ENCODE results near the gene MPEG1. TPM values are rescaled to one million over a fixed set of nuclear protein-coding genes. Genes with fewer than 3 reads are reported as not detected.

The MPEG1 gene
- total RNA-seq, 1 experiment from 2014 or later: not detected

- Histone ChIP-seq H3K36me3 (ENCODE audit: control insufficient read depth, insufficient read depth, low read length) (peaks cover 26% of the 10 kb centered on the region), H3K4me1 (peaks cover 42% of the 10 kb centered on the region), H3K9me3 (peaks cover 10% of the 10 kb centered on the region; the same call in 1 of the 2 replicates), H3K27me3 (replicated peaks; ENCODE audit: control insufficient read depth, insufficient read depth, low read length) (no peaks in the 10 kb centered on the region), H3K4me3 (ENCODE audit: low read depth, low read length) (no peak overlapping the region)
- peaks cover 25% of the 10 kb centered on the region for H3K9me3 Mint-ChIP-seq (ENCODE audit: unreplicated experiment)
- TF ChIP-seq, protein P1, sequence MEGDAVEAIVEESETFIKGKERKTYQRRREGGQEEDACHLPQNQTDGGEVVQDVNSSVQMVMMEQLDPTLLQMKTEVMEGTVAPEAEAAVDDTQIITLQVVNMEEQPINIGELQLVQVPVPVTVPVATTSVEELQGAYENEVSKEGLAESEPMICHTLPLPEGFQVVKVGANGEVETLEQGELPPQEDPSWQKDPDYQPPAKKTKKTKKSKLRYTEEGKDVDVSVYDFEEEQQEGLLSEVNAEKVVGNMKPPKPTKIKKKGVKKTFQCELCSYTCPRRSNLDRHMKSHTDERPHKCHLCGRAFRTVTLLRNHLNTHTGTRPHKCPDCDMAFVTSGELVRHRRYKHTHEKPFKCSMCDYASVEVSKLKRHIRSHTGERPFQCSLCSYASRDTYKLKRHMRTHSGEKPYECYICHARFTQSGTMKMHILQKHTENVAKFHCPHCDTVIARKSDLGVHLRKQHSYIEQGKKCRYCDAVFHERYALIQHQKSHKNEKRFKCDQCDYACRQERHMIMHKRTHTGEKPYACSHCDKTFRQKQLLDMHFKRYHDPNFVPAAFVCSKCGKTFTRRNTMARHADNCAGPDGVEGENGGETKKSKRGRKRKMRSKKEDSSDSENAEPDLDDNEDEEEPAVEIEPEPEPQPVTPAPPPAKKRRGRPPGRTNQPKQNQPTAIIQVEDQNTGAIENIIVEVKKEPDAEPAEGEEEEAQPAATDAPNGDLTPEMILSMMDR (IDR thresholded peaks at IDR 0.05; ENCODE audit: insufficient read depth in 1 of 2, low read depth in 1 of 2, low read length in 1 of 2, severe bottlenecking in 1 of 2, unreplicated experiment in 1 of 2): no peak
- no peak for DNase-seq
- intact Hi-C loops (cut with micrococcal nuclease; ENCODE audit: unreplicated experiment): no loop called here
- ChIA-PET POLR2A (no interaction called here), CTCF (interaction anchor here (4.4 kb wide), 1 partner anchor 8 kb away, joined by 59 read pairs; the partner anchor contains the start of gene DTX4)
- H3K36me3 Mint-ChIP-seq (ENCODE audit: insufficient read depth, unreplicated experiment): peaks cover 92% of the 10 kb centered on the region
- no peak overlapping the region for H3K27ac Mint-ChIP-seq (ENCODE audit: unreplicated experiment)
- BruUV-seq (replicated peaks): no TSS peak
- no peak overlapping the region for H3K4me3 Mint-ChIP-seq (ENCODE audit: unreplicated experiment)
- H3K27me3 Mint-ChIP-seq (ENCODE audit: insufficient read depth, unreplicated experiment): no peaks in the 10 kb centered on the region
- peaks cover 34% of the 10 kb centered on the region for H3K4me1 Mint-ChIP-seq (ENCODE audit: low read depth, unreplicated experiment)
Observed at GRCh38 chr11:59180907-59181306, 31.8 kb downstream of the MPEG1 start.

- Histone ChIP-seq H3K27me3 (replicated peaks; ENCODE audit: control insufficient read depth, insufficient read depth, low read length) (no peaks in the 10 kb centered on the region), H3K9me3 (peaks cover 10% of the 10 kb centered on the region; the same call in 1 of the 2 replicates), H3K36me3 (ENCODE audit: control insufficient read depth, insufficient read depth, low read length) (peaks cover 26% of the 10 kb centered on the region), H3K4me3 (ENCODE audit: low read depth, low read length) (no peak overlapping the region), H3K4me1 (peaks cover 42% of the 10 kb centered on the region)
- peaks cover 25% of the 10 kb centered on the region for H3K9me3 Mint-ChIP-seq (ENCODE audit: unreplicated experiment)
- no peaks in the 10 kb centered on the region for H3K27me3 Mint-ChIP-seq (ENCODE audit: insufficient read depth, unreplicated experiment)
- H3K4me3 Mint-ChIP-seq (ENCODE audit: unreplicated experiment): no peak overlapping the region
- no peak for DNase-seq
- ChIA-PET POLR2A (no interaction called here), CTCF (interaction anchor here (4.4 kb wide), 1 partner anchor 7 kb away, joined by 59 read pairs; the partner anchor contains the start of gene DTX4)
- intact Hi-C loops (cut with micrococcal nuclease; ENCODE audit: unreplicated experiment): no loop called here
- H3K27ac Mint-ChIP-seq (ENCODE audit: unreplicated experiment): peak overlapping the region; percentile 60
- no TSS peak for BruUV-seq (replicated peaks)
- H3K4me1 Mint-ChIP-seq (ENCODE audit: low read depth, unreplicated experiment): peaks cover 33% of the 10 kb centered on the region
- TF ChIP-seq, protein P1 (IDR thresholded peaks at IDR 0.05; ENCODE audit: insufficient read depth in 1 of 2, low read depth in 1 of 2, low read length in 1 of 2, severe bottlenecking in 1 of 2, unreplicated experiment in 1 of 2): no peak
- H3K36me3 Mint-ChIP-seq (ENCODE audit: insufficient read depth, unreplicated experiment): peaks cover 91% of the 10 kb centered on the region
Observed at GRCh38 chr11:59180168-59180776, 32.5 kb downstream of the MPEG1 start.

- H3K4me1 Mint-ChIP-seq (ENCODE audit: low read depth, unreplicated experiment): peaks cover 28% of the 10 kb centered on the region
- H3K27me3 Mint-ChIP-seq (ENCODE audit: insufficient read depth, unreplicated experiment): no peaks in the 10 kb centered on the region
- H3K9me3 Mint-ChIP-seq (ENCODE audit: unreplicated experiment): peaks cover 25% of the 10 kb centered on the region
- no peak for DNase-seq
- Histone ChIP-seq H3K36me3 (ENCODE audit: control insufficient read depth, insufficient read depth, low read length) (peaks cover 25% of the 10 kb centered on the region), H3K4me1 (peaks cover 39% of the 10 kb centered on the region), H3K27me3 (replicated peaks; ENCODE audit: control insufficient read depth, insufficient read depth, low read length) (no peaks in the 10 kb centered on the region), H3K9me3 (peaks cover 10% of the 10 kb centered on the region; the same call in 1 of the 2 replicates), H3K4me3 (ENCODE audit: low read depth, low read length) (no peak overlapping the region)
- TF ChIP-seq, protein P1 (IDR thresholded peaks at IDR 0.05; ENCODE audit: insufficient read depth in 1 of 2, low read depth in 1 of 2, low read length in 1 of 2, severe bottlenecking in 1 of 2, unreplicated experiment in 1 of 2): no peak
- BruUV-seq (replicated peaks): no TSS peak
- H3K36me3 Mint-ChIP-seq (ENCODE audit: insufficient read depth, unreplicated experiment): peaks cover 86% of the 10 kb centered on the region
- peak overlapping the region; percentile 60 for H3K27ac Mint-ChIP-seq (ENCODE audit: unreplicated experiment)
- no peak overlapping the region for H3K4me3 Mint-ChIP-seq (ENCODE audit: unreplicated experiment)
- ChIA-PET POLR2A (no interaction called here), CTCF (no interaction called here)
- intact Hi-C loops (cut with micrococcal nuclease; ENCODE audit: unreplicated experiment): loop anchor here (10.0 kb wide), 2 partner anchors 376 to 576 kb away; partner anchors contain the start of gene STX3
Observed at GRCh38 chr11:59179121-59179520, 33.6 kb downstream of the MPEG1 start.

Measured in Caco-2 (cell line).